GM21526 (cell line): Measurements from ENCODE around the gene KRTAP10-3.

Source experiments
- ATAC-seq: cut with Tn5 transposase; IDR thresholded peaks from one replicate; pipeline ENCODE4 v1.9.1; 2021; ENCODE audit warnings: moderate library complexity; ENCODE audit not compliant: unreplicated experiment, low FRiP score

Gene KRTAP10-3

GRCh38 chr21:44530903-44531605 lies 27.5 kb downstream of the KRTAP10-3 start:
- no peak for ATAC-seq

GRCh38 chr21:44530221-44530902 lies 28.2 kb downstream of the KRTAP10-3 start:
- no peak for ATAC-seq

- ATAC-seq = no peak
Observed at GRCh38 chr21:44529503-44530125, 29.0 kb downstream of the KRTAP10-3 start.

GRCh38 chr21:44529011-44529421 lies 29.6 kb downstream of the KRTAP10-3 start:
- no peak for ATAC-seq

GRCh38 chr21:44528634-44528995 lies 30.0 kb downstream of the KRTAP10-3 start:
- no peak for ATAC-seq

GRCh38 chr21:44527983-44528633 lies 30.5 kb downstream of the KRTAP10-3 start:
- ATAC-seq = no peak

GRCh38 chr21:44527156-44527982 lies 31.2 kb downstream of the KRTAP10-3 start:
- ATAC-seq = no peak

GRCh38 chr21:44526096-44526997 lies 32.2 kb downstream of the KRTAP10-3 start:
- ATAC-seq = no peak

- ATAC-seq = no peak
Observed at GRCh38 chr21:44525391-44526095, 33.1 kb downstream of the KRTAP10-3 start.

GRCh38 chr21:44524414-44525371 lies 33.9 kb downstream of the KRTAP10-3 start:
- no peak for ATAC-seq

GRCh38 chr21:44523567-44524413 lies 34.8 kb downstream of the KRTAP10-3 start:
- ATAC-seq = no peak

GRCh38 chr21:44522753-44523204 lies 35.8 kb downstream of the KRTAP10-3 start:
- no peak for ATAC-seq

GRCh38 chr21:44521928-44522752 lies 36.5 kb downstream of the KRTAP10-3 start:
- ATAC-seq = no peak

GRCh38 chr21:44521301-44521927 lies 37.2 kb downstream of the KRTAP10-3 start:
- ATAC-seq = no peak
